GM23338 (cell line): ENCODE data around the gene TMEM238.

Experiments used
- CREB1 ChIP-seq: fragments of 250-450 bp; sonication (Bioruptor Pico); IDR thresholded peaks from 2 replicates; pipeline ENCODE4 v1.5.0; 2020; ENCODE audit warnings: low read depth, mild to moderate bottlenecking, moderate library complexity
- CTCF ChIP-seq, 2 experiments: fragments of 200-600 bp in 1 of 2; sonication (generic) in 1 of 2; conservative IDR thresholded peaks; 2 replicates each; pipeline versions ENCODE4 v1.5.1 to v1.6.1; 2016 to 2017; ENCODE audit warnings: antibody characterized with exemption in 2 of 2, low read depth in 2 of 2, mild to moderate bottlenecking in 2 of 2, moderate library complexity in 1 of 2
- ETS1 ChIP-seq: IDR thresholded peaks from 2 replicates; pipeline ENCODE4 v1.6.1; 2016; ENCODE audit warnings: antibody characterized with exemption
- EZH2 ChIP-seq: fragments of 200-600 bp; sonication (generic); IDR thresholded peaks from one replicate; pipeline ENCODE4 v1.8.0; 2017; ENCODE audit warnings: antibody characterized with exemption, mild to moderate bottlenecking, low read depth; ENCODE audit not compliant: unreplicated experiment
- EZH2phosphoT487 ChIP-seq: fragments of 200-600 bp; sonication (generic); IDR thresholded peaks from one replicate; pipeline ENCODE4 v1.8.1; 2018; ENCODE audit warnings: antibody characterized with exemption; ENCODE audit not compliant: unreplicated experiment
- JUNB ChIP-seq: IDR thresholded peaks from one replicate; pipeline ENCODE4 v1.6.1; 2016; ENCODE audit warnings: antibody characterized with exemption; ENCODE audit not compliant: unreplicated experiment
- NANOG ChIP-seq: IDR thresholded peaks from 2 replicates; pipeline ENCODE4 v1.6.1; 2016; ENCODE audit warnings: antibody characterized with exemption, borderline replicate concordance
- POLR2AphosphoS5 ChIP-seq: IDR thresholded peaks from 2 replicates; pipeline ENCODE4 v1.6.1; 2016; ENCODE audit warnings: antibody characterized with exemption, low read depth
- REST ChIP-seq: IDR thresholded peaks from one replicate; pipeline ENCODE4 v1.6.1; 2018; ENCODE audit warnings: antibody characterized with exemption; ENCODE audit not compliant: unreplicated experiment
- STAT1 ChIP-seq: IDR thresholded peaks from one replicate; pipeline ENCODE4 v1.6.1; 2016; ENCODE audit warnings: antibody characterized with exemption; ENCODE audit not compliant: unreplicated experiment
- ZNF114 ChIP-seq: fragments of 250-450 bp; sonication (Bioruptor Pico); IDR thresholded peaks from 2 replicates; pipeline ENCODE4 v1.5.0; 2020; ENCODE audit warnings: mild to moderate bottlenecking, moderate library complexity
- ZNF331 ChIP-seq: fragments of 250-450 bp; sonication (Bioruptor Pico); IDR thresholded peaks from 2 replicates; pipeline ENCODE4 v1.5.0; 2020; ENCODE audit warnings: low read depth, mild to moderate bottlenecking, moderate library complexity
- ZNF462 ChIP-seq: fragments of 250-450 bp; sonication (Bioruptor Pico); IDR thresholded peaks from 2 replicates; pipeline ENCODE4 v1.5.0; 2020; ENCODE audit warnings: mild to moderate bottlenecking, moderate library complexity

GRCh38 chr19:55352040-55352439, 32.1 kb downstream of the TMEM238 start:
- TF ChIP-seq REST, result no peak
- TF ChIP-seq CTCF (conservative IDR thresholded peaks at IDR 0.05; ENCODE audit: low read depth in 2 of 2), result no peak
- no peak for TF ChIP-seq POLR2AphosphoS5
- no peak for TF ChIP-seq EZH2
- TF ChIP-seq ZNF462 (CRISPR knock-in tag), result no peak
- TF ChIP-seq EZH2phosphoT487, result no peak
- TF ChIP-seq ZNF114, result no peak
- TF ChIP-seq JUNB, result no peak
- TF ChIP-seq ETS1, result no peak
- TF ChIP-seq CREB1 (CRISPR knock-in tag), result no peak
- no peak for TF ChIP-seq NANOG
- TF ChIP-seq STAT1, result no peak
- no peak for TF ChIP-seq ZNF331 (CRISPR knock-in tag)
